Endothelial cell of umbilical vein (primary cell): Measurements from ENCODE around the gene ZNF341. TPM values are rescaled to one million over a fixed set of nuclear protein-coding genes. Genes with fewer than 3 reads are reported as not detected.

ENCODE experiments used
- BruUV-seq: library from RNA; stranded (reverse); fragments of 400-500 nt; replicated peaks from 2 replicates; lab custom pipeline; 2021; lab: Mats Ljungman, UMichigan
- CTCF ChIA-PET: fragments of 300-600, 350-600 bp; sonication (Branson Sonifier 250); formaldehyde crosslinking; loops from one replicate; lab custom pipeline; 2021; ENCODE audit warnings: antibody characterized with exemption, inconsistent platforms; lab: Charles Lee
- POLR2A ChIA-PET: fragments of 300-600, 350-600 bp; sonication (Branson Sonifier 250); formaldehyde crosslinking; loops from one replicate; lab custom pipeline; 2021; ENCODE audit warnings: antibody characterized with exemption, inconsistent platforms; lab: Charles Lee
- DNase-seq: peaks from one replicate; pipeline ENCODE4 v3.0.0-alpha.2; 2011; ENCODE audit warnings: low read depth, low spot score
- FAIRE-seq: peaks from 2 replicates; lab custom pipeline; 2011; peaks lifted over from hg19 to GRCh38; lab: Jason Lieb, UNC
- H2AFZ ChIP-seq: 2 replicates; pipeline ENCODE4 v1.6.0; 2012; ENCODE audit warnings: low read depth, low read length, control low read depth, inconsistent platforms
- H3K27ac ChIP-seq: 2 replicates; pipeline ENCODE4 v1.5.1; 2011; ENCODE audit warnings: low read depth, mild to moderate bottlenecking, control low read depth, low read length, moderate library complexity; ENCODE audit not compliant: insufficient read depth
- H3K27me3 ChIP-seq, 2 experiments: 2 replicates each; pipeline versions ENCODE4 v1.6.0 to v1.6.1; 2011; ENCODE audit warnings: low read length in 2 of 2, mixed read lengths in 1 of 2; ENCODE audit not compliant: control insufficient read depth in 2 of 2, insufficient read depth in 2 of 2
- H3K36me3 ChIP-seq, 2 experiments: 2 replicates in 1 of 2; 3 replicates in 1 of 2; pipeline ENCODE4 v1.5.1; 2011; ENCODE audit warnings: low read length in 2 of 2, mild to moderate bottlenecking in 1 of 2, moderate library complexity in 1 of 2; ENCODE audit not compliant: control insufficient read depth in 2 of 2, insufficient read depth in 2 of 2; ENCODE audit errors: extremely low read depth in 1 of 2
- H3K4me1 ChIP-seq: 3 replicates; pipeline ENCODE4 v1.5.1; 2011; ENCODE audit warnings: mild to moderate bottlenecking, low read length; ENCODE audit not compliant: control insufficient read depth, insufficient read depth; ENCODE audit errors: extremely low read depth
- H3K4me2 ChIP-seq: 2 replicates; pipeline ENCODE4 v1.6.1; 2011; ENCODE audit warnings: low read length, control low read depth, mixed read lengths; ENCODE audit not compliant: insufficient read depth
- H3K4me3 ChIP-seq, 3 experiments: fragments of 200-600 bp in 1 of 3; sonication (generic), shearing (Covaris generic) in 1 of 3; replicated peaks in 1 of 3; 2 replicates each; pipeline ENCODE4 v1.5.1; 2011 to 2016; ENCODE audit warnings: control low read depth in 3 of 3, low read length in 3 of 3, mild to moderate bottlenecking in 2 of 3, inconsistent platforms in 1 of 3, low read depth in 1 of 3, moderate library complexity in 1 of 3; ENCODE audit not compliant: insufficient read depth in 1 of 3
- H3K79me2 ChIP-seq: 2 replicates; pipeline ENCODE4 v1.6.0; 2012; ENCODE audit warnings: low read length, inconsistent platforms; ENCODE audit not compliant: control insufficient read depth, insufficient read depth
- H3K9ac ChIP-seq: replicated peaks from 2 replicates; pipeline ENCODE3; 2011; ENCODE audit warnings: low read length, control low read depth; ENCODE audit not compliant: insufficient read depth; ENCODE audit errors: extremely low read depth
- H3K9me1 ChIP-seq: replicated peaks from 3 replicates; pipeline ENCODE4 v1.6.0; 2011; ENCODE audit warnings: mild to moderate bottlenecking, low read length; ENCODE audit not compliant: control insufficient read depth, insufficient read depth; ENCODE audit errors: extremely low read depth
- H3K9me3 ChIP-seq: replicated peaks from 2 replicates; pipeline ENCODE4 v1.5.1; 2012; ENCODE audit warnings: low read length, inconsistent platforms; ENCODE audit not compliant: control insufficient read depth, insufficient read depth
- H4K20me1 ChIP-seq: replicated peaks from 2 replicates; pipeline ENCODE3; 2011; ENCODE audit warnings: mild to moderate bottlenecking, low read length; ENCODE audit not compliant: control insufficient read depth, insufficient read depth; ENCODE audit errors: extremely low read depth
- EZH2 ChIP-seq: IDR thresholded peaks from 2 replicates; pipeline ENCODE4 v1.6.1; 2012; ENCODE audit warnings: borderline replicate concordance, low read depth, mild to moderate bottlenecking, moderate library complexity, low read length, inconsistent platforms; ENCODE audit not compliant: severe bottlenecking
- FOS ChIP-seq: IDR thresholded peaks from 2 replicates; pipeline ENCODE4 v1.6.1; 2011; ENCODE audit warnings: mild to moderate bottlenecking, low read length, moderate library complexity, borderline replicate concordance; ENCODE audit not compliant: insufficient read depth
- GATA2 ChIP-seq: IDR thresholded peaks from 2 replicates; pipeline ENCODE4 v1.7.0; 2011; ENCODE audit warnings: low read depth, mild to moderate bottlenecking, moderate library complexity, mixed read lengths, low read length; ENCODE audit not compliant: insufficient read length, insufficient read depth
- JUN ChIP-seq: IDR thresholded peaks from 2 replicates; pipeline ENCODE4 v1.6.1; 2011; ENCODE audit warnings: borderline replicate concordance, low read depth; ENCODE audit not compliant: insufficient read length, insufficient read depth
- POLR2A ChIP-seq: IDR thresholded peaks from 2 replicates; pipeline ENCODE4 v1.6.1; 2012; ENCODE audit warnings: low read depth, mild to moderate bottlenecking, control low read depth, low read length
- POLR2AphosphoS5 ChIP-seq: IDR thresholded peaks from 2 replicates; pipeline ENCODE4 v1.6.1; 2012; ENCODE audit warnings: low read depth, mild to moderate bottlenecking, control low read depth, low read length, moderate library complexity; ENCODE audit not compliant: insufficient read depth
- dilution Hi-C: fragments of 300-500 bp; cut with MboI; formaldehyde crosslinking; loops from one replicate; pipeline ENCODE4 v1.15.0; 2019; ENCODE audit warnings: low sequenced_read_pairs; ENCODE audit not compliant: extremely low pct_ligation_motif_present
- intact Hi-C: fragments of 100-400 bp; cut with micrococcal nuclease; formaldehyde crosslinking; loops from one replicate; pipeline ENCODE4 v1.10.0; 2022
- polyA plus RNA-seq, 4 experiments: library from polyadenylated mRNA; depleted of rRNA in 3 of 4; stranded (reverse) in 3 of 4; unstranded in 1 of 4; fragments of >200 nt; gene quantifications; 2 replicates each; pipeline versions ENCODE4 v1.2.1 to v1.2.3, GENCODE V29; 2011 to 2012; ENCODE audit warnings: missing spikeins in 1 of 4
- total RNA-seq: library from RNA; stranded (reverse); gene quantifications from 2 replicates; pipeline ENCODE4 v1.2.3, GENCODE V29; 2021
- TF ChIP-seq, protein P1 (sequence below): IDR thresholded peaks from 2 replicates; pipeline ENCODE4 v1.6.1; 2011; ENCODE audit not compliant: insufficient read depth, insufficient read length

The ZNF341 gene
- total and polyA plus RNA-seq, 2 donors (not counting 3 experiments of a cell fraction or from before 2014, with no cell fraction given), result 4.9 TPM

DNA sequence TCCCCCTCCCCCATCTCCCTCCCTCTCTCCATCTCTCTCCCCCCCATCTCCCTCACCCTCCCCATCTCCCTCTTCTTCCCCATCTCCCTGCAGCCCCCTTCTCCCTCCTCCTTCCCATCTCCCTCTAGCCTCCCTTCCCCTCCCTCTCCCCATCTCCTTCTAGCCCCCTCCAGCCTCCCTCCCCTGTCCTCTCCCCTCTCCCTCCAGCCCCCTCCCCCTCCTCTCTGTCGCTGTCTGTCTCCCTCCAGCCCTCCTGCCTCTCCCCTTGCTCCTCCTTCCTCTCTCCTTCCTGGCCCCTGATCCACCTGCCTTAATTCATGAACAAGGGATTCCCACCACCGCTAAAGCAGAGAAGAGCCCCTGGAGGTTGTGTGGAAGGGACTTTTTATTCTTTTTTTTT lies 52.4 kb downstream of the ZNF341 start:
- intact Hi-C loops, result no loop called here
- DNase-seq (no peak), FAIRE-seq (no peak)
- no peaks in the 10 kb centered on the region for H3K36me3 ChIP-seq
- no peak for TF ChIP-seq EZH2
- no TSS peak for BruUV-seq
- H2AFZ ChIP-seq, result no peak overlapping the region
- H3K4me1 ChIP-seq, result peaks cover 30% of the 10 kb centered on the region
- no peaks in the 10 kb centered on the region for H4K20me1 ChIP-seq
- H3K27ac ChIP-seq, result no peak overlapping the region
- no peaks in the 10 kb centered on the region for H3K9me3 ChIP-seq
- POLR2A ChIA-PET, result interaction anchor here (0.7 kb wide), 1 partner anchor 19 kb away, joined by 3 read pairs; no protein-coding TSS in a partner anchor
- dilution Hi-C loops, result no loop called here
- CTCF ChIA-PET, result no interaction called here
- H3K9me1 ChIP-seq, result no peaks in the 10 kb centered on the region
- no peak overlapping the region for H3K4me2 ChIP-seq
- no peaks in the 10 kb centered on the region for H3K79me2 ChIP-seq
- H3K4me3 ChIP-seq, result no peak overlapping the region
- H3K9ac ChIP-seq, result no peak overlapping the region
- no peaks in the 10 kb centered on the region for H3K27me3 ChIP-seq

GRCh38 chr20:33785503-33785902 lies 53.7 kb downstream of the ZNF341 start:
- H3K9ac ChIP-seq, result no peak overlapping the region
- DNase-seq (no peak), FAIRE-seq (no peak)
- no peaks in the 10 kb centered on the region for H4K20me1 ChIP-seq
- H3K27ac ChIP-seq, result no peak overlapping the region
- H3K4me3 ChIP-seq, result no peak overlapping the region
- H3K9me3 ChIP-seq, result no peaks in the 10 kb centered on the region
- H3K4me2 ChIP-seq, result no peak overlapping the region
- ChIA-PET CTCF (interaction anchor here (1.0 kb wide), 1 partner anchor 28 kb away, joined by 3 read pairs; no protein-coding TSS in a partner anchor), POLR2A (no interaction called here)
- no peaks in the 10 kb centered on the region for H3K36me3 ChIP-seq
- no peak for TF ChIP-seq EZH2
- TF ChIP-seq FOS, result no peak
- TF ChIP-seq JUN, result no peak
- TF ChIP-seq POLR2AphosphoS5, result no peak
- TF ChIP-seq, protein P1, sequence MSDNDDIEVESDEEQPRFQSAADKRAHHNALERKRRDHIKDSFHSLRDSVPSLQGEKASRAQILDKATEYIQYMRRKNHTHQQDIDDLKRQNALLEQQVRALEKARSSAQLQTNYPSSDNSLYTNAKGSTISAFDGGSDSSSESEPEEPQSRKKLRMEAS, result no peak
- no peak for TF ChIP-seq POLR2A
- TF ChIP-seq GATA2, result no peak
- H2AFZ ChIP-seq, result no peak overlapping the region
- no peaks in the 10 kb centered on the region for H3K79me2 ChIP-seq
- dilution Hi-C loops (no loop called here), intact Hi-C loops (no loop called here)
- H3K27me3 ChIP-seq, result no peaks in the 10 kb centered on the region
- no peaks in the 10 kb centered on the region for H3K9me1 ChIP-seq
- H3K4me1 ChIP-seq, result peaks cover 41% of the 10 kb centered on the region
- no TSS peak for BruUV-seq
